Large intestine (tissue), 3 donors: ENCODE data around the gene GRIA3. TPM values are rescaled to one million over a fixed set of nuclear protein-coding genes. Genes with fewer than 3 reads are reported as not detected.

Source experiments
- DNase-seq, 2 donors: peaks; one replicate each; pipeline versions ENCODE4 v3.0.0 to v3.0.0-alpha.2; 2013
- H3K27ac ChIP-seq: one replicate; pipeline ENCODE4 v1.5.1; 2013; ENCODE audit warnings: low read length
- H3K27me3 ChIP-seq: 2 replicates; pipeline ENCODE4 v1.6.1; 2013; ENCODE audit warnings: low read length; ENCODE audit not compliant: control insufficient read depth, insufficient read depth
- H3K36me3 ChIP-seq: 2 replicates; pipeline ENCODE4 v1.6.1; 2013; ENCODE audit warnings: low read length; ENCODE audit not compliant: control insufficient read depth, insufficient read depth
- H3K4me1 ChIP-seq: one replicate; pipeline ENCODE4 v1.6.1; 2013; ENCODE audit warnings: low read length; ENCODE audit not compliant: control insufficient read depth, insufficient read depth
- H3K4me3 ChIP-seq: one replicate; pipeline ENCODE4 v1.5.1; 2013; ENCODE audit warnings: low read length
- H3K9me3 ChIP-seq: one replicate; pipeline ENCODE4 v1.6.1; 2013; ENCODE audit warnings: mild to moderate bottlenecking, low read depth, low read length, moderate library complexity; ENCODE audit not compliant: control insufficient read depth
- WGBS: methylation state at CpG from one replicate; pipeline ENCODE4 v1.1.5; 2013; ENCODE audit warnings: low lambda C conversion rate; ENCODE audit not compliant: insufficient coverage; 5-methylcytosine and 5-hydroxymethylcytosine counted together
- polyA plus RNA-seq: library from polyadenylated mRNA; unstranded; fragments of 120-200 nt; gene quantifications from one replicate; pipeline ENCODE4 v1.2.1, GENCODE V29; 2013

GRIA3 gene
- polyA plus RNA-seq, 1 donor, result 0.43 TPM

GRCh38 chrX:123190096-123190495 lies 6.0 kb downstream of the GRIA3 start:
- H3K4me1 ChIP-seq, result no peaks in the 10 kb centered on the region
- no peak overlapping the region for H3K4me3 ChIP-seq
- H3K27ac ChIP-seq, result no peak overlapping the region
- DNase-seq, result no peak
- no peaks in the 10 kb centered on the region for H3K36me3 ChIP-seq
- H3K9me3 ChIP-seq, result no peaks in the 10 kb centered on the region
- no CpG with 5 or more reads among the region's 6 CpGs for WGBS
- peaks cover 9% of the 10 kb centered on the region for H3K27me3 ChIP-seq

GRCh38 chrX:123193101-123193500 lies 9.0 kb downstream of the GRIA3 start:
- H3K36me3 ChIP-seq, result no peaks in the 10 kb centered on the region
- H3K4me3 ChIP-seq, result no peak overlapping the region
- WGBS, result no CpG with 5 or more reads among the region's 4 CpGs
- H3K4me1 ChIP-seq, result no peaks in the 10 kb centered on the region
- no peak for DNase-seq
- H3K27me3 ChIP-seq, result no peaks in the 10 kb centered on the region
- no peak overlapping the region for H3K27ac ChIP-seq
- H3K9me3 ChIP-seq, result no peaks in the 10 kb centered on the region

- H3K4me3 ChIP-seq, result no peak overlapping the region
- no peaks in the 10 kb centered on the region for H3K4me1 ChIP-seq
- no peaks in the 10 kb centered on the region for H3K27me3 ChIP-seq
- H3K27ac ChIP-seq, result no peak overlapping the region
- no peak for DNase-seq
- H3K9me3 ChIP-seq, result no peaks in the 10 kb centered on the region
- no peaks in the 10 kb centered on the region for H3K36me3 ChIP-seq
- WGBS, result no CpG with 5 or more reads among the region's 1 CpG
Observed at GRCh38 chrX:123199338-123199737, 15.3 kb downstream of the GRIA3 start.

- no CpG with 5 or more reads among the region's 5 CpGs for WGBS
- no peaks in the 10 kb centered on the region for H3K9me3 ChIP-seq
- no peak overlapping the region for H3K4me3 ChIP-seq
- no peak overlapping the region for H3K27ac ChIP-seq
- H3K36me3 ChIP-seq, result no peaks in the 10 kb centered on the region
- H3K27me3 ChIP-seq, result no peaks in the 10 kb centered on the region
- no peaks in the 10 kb centered on the region for H3K4me1 ChIP-seq
- DNase-seq, result no peak
Observed at GRCh38 chrX:123201720-123202119, 17.6 kb downstream of the GRIA3 start.

GRCh38 chrX:123202523-123202922 lies 18.4 kb downstream of the GRIA3 start:
- H3K9me3 ChIP-seq, result no peaks in the 10 kb centered on the region
- no peaks in the 10 kb centered on the region for H3K36me3 ChIP-seq
- H3K4me1 ChIP-seq, result no peaks in the 10 kb centered on the region
- WGBS, result no CpG with 5 or more reads among the region's 4 CpGs
- no peak overlapping the region for H3K27ac ChIP-seq
- no peaks in the 10 kb centered on the region for H3K27me3 ChIP-seq
- DNase-seq, result no peak
- no peak overlapping the region for H3K4me3 ChIP-seq

- Histone ChIP-seq H3K36me3 (no peaks in the 10 kb centered on the region), H3K4me1 (no peaks in the 10 kb centered on the region), H3K27ac (no peak overlapping the region), H3K9me3 (no peaks in the 10 kb centered on the region), H3K4me3 (no peak overlapping the region), H3K27me3 (no peaks in the 10 kb centered on the region)
- DNase-seq, result no peak
- no CpG with 5 or more reads among the region's 3 CpGs for WGBS
Observed at GRCh38 chrX:123203772-123204171, 19.7 kb downstream of the GRIA3 start.

GRCh38 chrX:123206176-123206575 lies 22.1 kb downstream of the GRIA3 start:
- no peak overlapping the region for H3K4me3 ChIP-seq
- WGBS, result 93% methylated on average over 3 of the region's 9 CpGs
- DNase-seq, result no peak
- no peaks in the 10 kb centered on the region for H3K9me3 ChIP-seq
- H3K36me3 ChIP-seq, result no peaks in the 10 kb centered on the region
- H3K27ac ChIP-seq, result no peak overlapping the region
- H3K27me3 ChIP-seq, result no peaks in the 10 kb centered on the region
- no peaks in the 10 kb centered on the region for H3K4me1 ChIP-seq

GRCh38 chrX:123210252-123210651 lies 26.2 kb downstream of the GRIA3 start:
- Histone ChIP-seq H3K9me3 (no peaks in the 10 kb centered on the region), H3K27me3 (no peaks in the 10 kb centered on the region)
- no peak for DNase-seq

GRCh38 chrX:123215397-123216089 lies 31.5 kb downstream of the GRIA3 start:
- no peak overlapping the region for H3K27ac ChIP-seq
- H3K4me1 ChIP-seq, result no peaks in the 10 kb centered on the region
- H3K4me3 ChIP-seq, result no peak overlapping the region
- no CpG with 5 or more reads among the region's 7 CpGs for WGBS
- H3K27me3 ChIP-seq, result no peaks in the 10 kb centered on the region
- DNase-seq, result no peak
- no peaks in the 10 kb centered on the region for H3K36me3 ChIP-seq
- no peaks in the 10 kb centered on the region for H3K9me3 ChIP-seq

More at GRCh38 chrX:123210252-123210651, 26.2 kb downstream of the GRIA3 start:
- Histone ChIP-seq H3K4me3 (no peak overlapping the region), H3K27ac (no peak overlapping the region), H3K4me1 (no peaks in the 10 kb centered on the region), H3K36me3 (no peaks in the 10 kb centered on the region)

GRCh38 chrX:123217077-123217476 lies 33.0 kb downstream of the GRIA3 start:
- WGBS, result no CpG with 5 or more reads among the region's 2 CpGs
- Histone ChIP-seq H3K27me3 (no peaks in the 10 kb centered on the region), H3K4me1 (no peaks in the 10 kb centered on the region), H3K9me3 (no peaks in the 10 kb centered on the region), H3K4me3 (no peak overlapping the region), H3K36me3 (no peaks in the 10 kb centered on the region), H3K27ac (no peak overlapping the region)
- no peak for DNase-seq

- WGBS, result no CpG with 5 or more reads among the region's 2 CpGs
- DNase-seq, result no peak
Observed at GRCh38 chrX:123217728-123218127, 33.6 kb downstream of the GRIA3 start.

More at GRCh38 chrX:123217728-123218127, 33.6 kb downstream of the GRIA3 start:
- H3K9me3 ChIP-seq, result no peaks in the 10 kb centered on the region
- no peak overlapping the region for H3K27ac ChIP-seq
- H3K4me3 ChIP-seq, result no peak overlapping the region
- no peaks in the 10 kb centered on the region for H3K27me3 ChIP-seq
- H3K36me3 ChIP-seq, result no peaks in the 10 kb centered on the region
- no peaks in the 10 kb centered on the region for H3K4me1 ChIP-seq
